Stimulated activated CD4-positive, alpha-beta T cell treated with anti-CD3 and anti-CD28 coated beads, Interleukin-1b, Interleukin-23, amount 100 ng/mL, for 24 hours (primary cell): Measurements from ENCODE around the gene LTA4H.

Source experiments
- DNase-seq, 4 experiments: peaks; one replicate each; pipeline ENCODE4 v3.0.0-alpha.2; 2020; ENCODE audit warnings: low read depth in 4 of 4, low spot score in 1 of 4

LTA4H gene

DNA sequence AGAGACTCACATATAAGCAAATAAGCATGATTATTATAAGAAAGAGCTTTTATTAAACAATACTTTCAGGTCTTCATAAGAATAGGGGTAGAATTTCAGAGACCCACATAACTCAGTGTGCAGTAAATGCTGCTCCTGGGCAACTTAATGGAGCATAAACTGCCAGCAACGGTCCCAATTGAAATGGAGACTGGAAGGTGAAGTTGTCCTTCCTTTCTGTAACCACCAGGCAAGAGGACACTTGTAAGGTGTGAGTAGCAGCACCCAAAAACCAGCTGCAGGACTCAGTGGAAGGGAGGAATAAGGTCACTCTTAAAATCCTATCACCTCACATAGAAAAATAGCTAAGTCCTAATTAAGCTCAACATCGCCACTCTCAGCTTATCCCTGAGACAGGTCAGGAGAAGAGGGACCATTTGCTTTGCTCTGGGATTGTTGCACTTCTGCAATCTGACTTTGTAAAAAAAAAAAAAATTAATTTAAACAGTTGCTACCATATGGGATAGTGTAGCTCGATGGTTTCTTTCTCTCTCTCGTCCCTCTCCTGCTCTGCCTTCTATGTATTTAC, 22.7 kb upstream of the LTA4H start:
- no peak for DNase-seq

- no peak for DNase-seq
Measured at GRCh38 chr12:96056646-96057455, 21.5 kb upstream of the LTA4H start.

- DNase-seq, result no peak
Measured at GRCh38 chr12:96054244-96054610, 18.8 kb upstream of the LTA4H start.

DNA sequence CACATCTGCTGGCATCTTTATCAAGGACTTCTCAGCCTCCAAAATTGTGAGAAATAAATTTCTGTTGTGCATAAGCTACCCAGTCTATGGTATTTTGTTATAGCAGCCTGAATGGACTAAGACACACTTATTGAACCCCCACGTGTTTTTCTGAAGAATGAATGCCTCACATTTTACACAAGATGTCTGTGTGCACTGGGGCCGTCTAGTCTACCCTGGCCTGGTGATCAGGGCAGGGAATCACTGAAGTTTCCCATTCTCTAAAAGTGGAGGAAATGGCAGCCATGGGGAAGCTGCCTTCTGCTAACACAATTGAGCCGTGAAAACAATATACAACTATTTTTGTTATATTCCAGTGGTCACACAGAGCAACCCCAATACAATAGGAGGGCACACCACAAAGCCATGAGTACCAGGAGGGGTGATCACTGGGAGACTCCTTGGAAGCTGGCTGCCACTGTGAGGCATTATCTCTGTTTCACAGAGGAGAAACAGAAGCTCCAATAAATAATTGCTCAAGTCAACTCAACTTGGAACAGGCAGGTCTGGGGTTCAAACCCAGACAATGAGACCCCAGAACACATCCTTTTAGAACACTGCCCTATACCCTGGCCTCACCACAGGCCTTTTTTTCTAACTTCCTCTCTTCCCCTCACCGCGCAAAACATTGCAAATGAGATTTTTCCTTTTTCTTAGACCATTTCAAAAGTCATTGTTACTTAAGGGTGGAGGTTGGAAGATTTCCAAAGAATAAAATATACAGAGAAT, 18.3 kb upstream of the LTA4H start:
- DNase-seq, result no peak

DNA sequence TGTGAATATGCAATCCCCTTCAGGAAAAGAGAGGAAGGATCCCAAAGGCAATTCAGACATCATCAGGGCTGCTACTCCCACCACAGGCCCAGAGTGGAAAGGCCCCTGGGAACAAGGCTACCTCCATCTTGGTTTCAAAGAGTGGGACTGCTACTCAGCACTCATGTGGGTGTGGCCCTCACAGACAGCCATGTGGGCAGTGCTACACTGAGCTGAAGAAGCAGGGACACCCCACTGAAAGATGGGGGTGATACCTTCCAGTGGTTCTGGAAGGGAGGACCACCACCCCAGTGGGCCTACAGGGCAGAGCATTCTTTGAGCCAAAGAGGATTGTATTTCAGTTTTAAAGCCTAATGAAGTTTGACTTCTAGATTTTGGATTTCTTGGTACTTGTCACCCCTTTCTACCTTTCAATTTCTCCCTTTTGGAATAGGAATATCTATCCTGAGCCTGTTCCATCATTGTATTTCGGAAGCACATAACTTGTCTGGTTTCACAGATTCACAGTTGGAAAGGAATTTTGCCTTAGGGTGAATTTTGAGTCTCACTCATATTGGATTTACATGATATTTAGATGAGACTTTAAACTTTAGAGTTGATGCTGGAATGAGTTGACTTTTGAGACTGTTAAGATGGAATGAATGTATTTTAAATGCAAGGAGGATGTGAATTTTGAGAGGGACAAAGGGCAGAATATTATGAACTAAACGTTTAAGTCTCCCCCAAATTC, 16.5 kb upstream of the LTA4H start:
- DNase-seq, result no peak

GRCh38 chr12:96050139-96050538, 14.8 kb upstream of the LTA4H start:
- DNase-seq, result no peak

DNA sequence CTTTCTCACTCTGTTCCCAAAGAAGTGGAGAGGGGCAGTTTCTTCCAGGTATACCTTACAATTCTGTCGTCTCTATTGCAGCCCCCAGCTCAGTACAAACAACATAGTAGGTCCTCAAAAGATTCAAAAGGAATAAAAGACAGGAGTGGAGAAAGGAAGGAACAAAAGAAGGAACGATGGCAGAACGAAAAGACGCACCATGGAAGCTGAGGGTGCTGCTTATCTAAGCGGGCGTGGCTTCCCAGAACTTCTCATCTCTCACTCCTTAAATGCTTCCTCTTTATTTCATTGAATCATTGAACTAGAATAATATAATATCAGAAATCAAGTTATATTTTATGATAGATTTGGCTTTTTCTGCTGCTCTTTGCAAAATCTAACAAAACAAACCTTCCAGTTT, 13.7 kb upstream of the LTA4H start:
- no peak for DNase-seq

DNA sequence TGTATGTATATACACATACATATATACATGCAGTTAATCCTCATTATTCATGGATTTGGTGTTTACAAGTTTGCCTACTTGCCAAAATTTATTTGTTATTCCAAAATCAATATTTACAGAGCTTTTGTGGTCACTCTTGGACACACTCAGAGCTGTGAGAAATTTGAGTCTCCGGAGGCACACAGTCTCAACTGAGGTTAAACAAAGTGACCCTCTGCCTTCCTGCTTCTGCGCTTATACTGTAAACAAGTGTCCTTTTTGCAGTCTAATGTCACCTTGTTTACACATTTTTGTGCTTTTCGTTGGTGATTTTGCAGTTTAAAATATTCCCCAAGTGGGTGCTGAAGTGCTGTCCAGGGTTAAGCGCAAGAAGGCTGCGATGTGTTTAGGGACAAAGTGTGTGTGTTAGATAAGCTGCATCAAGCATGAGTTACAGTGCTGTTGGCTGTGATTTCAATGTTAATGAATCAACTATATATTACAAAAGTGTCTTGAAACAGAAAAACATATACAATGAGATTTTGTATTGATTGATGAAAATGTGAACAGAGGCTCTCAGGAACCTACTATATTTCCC, 13.1 kb upstream of the LTA4H start:
- DNase-seq, result no peak

- DNase-seq, result no peak
Measured at GRCh38 chr12:96047229-96048211, 12.1 kb upstream of the LTA4H start.

DNA sequence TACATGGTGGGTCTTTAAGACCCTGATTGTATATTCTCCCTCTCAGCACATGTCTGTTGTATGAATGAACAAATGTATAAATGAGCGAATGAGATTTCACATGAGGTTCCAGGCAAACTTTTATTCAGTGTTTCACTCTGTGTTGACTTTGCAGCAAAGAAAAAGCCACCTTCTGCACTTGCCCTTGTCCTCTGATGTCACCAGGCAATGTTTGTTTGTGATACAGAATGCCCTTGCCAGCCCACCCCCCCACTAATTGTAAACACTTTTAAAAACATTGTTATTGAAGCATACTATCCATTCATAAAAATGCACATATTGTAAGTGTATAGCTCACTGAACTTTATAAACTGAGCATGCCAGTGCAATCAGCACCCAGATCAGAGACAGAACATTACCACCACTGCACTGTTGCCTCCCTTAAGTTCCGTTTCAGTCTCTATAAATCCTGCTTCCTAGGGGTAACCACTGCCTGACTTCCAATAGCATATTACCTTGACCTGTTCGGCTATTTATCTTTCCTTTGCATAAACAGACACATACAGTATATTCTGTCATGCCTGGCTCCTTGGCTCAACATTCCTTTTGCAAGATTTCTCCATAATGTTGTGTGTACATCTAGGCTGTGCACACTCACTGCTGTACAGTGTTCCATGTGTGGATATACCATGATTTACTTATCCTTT, 11.3 kb upstream of the LTA4H start:
- DNase-seq, result no peak

- no peak for DNase-seq
Measured at GRCh38 chr12:96045566-96045965, 10.2 kb upstream of the LTA4H start.

DNA sequence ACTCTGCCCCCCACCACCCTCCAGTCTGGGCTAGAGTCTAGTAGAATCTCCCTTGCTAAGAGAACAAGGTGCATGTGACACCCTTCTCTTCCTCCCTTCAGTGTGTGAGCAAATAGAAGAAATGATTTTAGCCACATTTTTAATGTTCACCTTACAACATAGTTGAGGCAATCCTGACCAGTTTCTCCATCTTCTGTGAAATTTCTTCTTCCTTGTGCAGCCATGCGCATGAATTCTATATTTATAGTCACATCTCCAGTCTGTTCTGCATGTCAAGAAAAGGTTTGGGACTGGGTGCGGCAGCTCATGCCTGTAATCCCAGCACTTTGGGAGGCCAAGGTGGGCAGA, 9.5 kb upstream of the LTA4H start:
- no peak for DNase-seq

DNA sequence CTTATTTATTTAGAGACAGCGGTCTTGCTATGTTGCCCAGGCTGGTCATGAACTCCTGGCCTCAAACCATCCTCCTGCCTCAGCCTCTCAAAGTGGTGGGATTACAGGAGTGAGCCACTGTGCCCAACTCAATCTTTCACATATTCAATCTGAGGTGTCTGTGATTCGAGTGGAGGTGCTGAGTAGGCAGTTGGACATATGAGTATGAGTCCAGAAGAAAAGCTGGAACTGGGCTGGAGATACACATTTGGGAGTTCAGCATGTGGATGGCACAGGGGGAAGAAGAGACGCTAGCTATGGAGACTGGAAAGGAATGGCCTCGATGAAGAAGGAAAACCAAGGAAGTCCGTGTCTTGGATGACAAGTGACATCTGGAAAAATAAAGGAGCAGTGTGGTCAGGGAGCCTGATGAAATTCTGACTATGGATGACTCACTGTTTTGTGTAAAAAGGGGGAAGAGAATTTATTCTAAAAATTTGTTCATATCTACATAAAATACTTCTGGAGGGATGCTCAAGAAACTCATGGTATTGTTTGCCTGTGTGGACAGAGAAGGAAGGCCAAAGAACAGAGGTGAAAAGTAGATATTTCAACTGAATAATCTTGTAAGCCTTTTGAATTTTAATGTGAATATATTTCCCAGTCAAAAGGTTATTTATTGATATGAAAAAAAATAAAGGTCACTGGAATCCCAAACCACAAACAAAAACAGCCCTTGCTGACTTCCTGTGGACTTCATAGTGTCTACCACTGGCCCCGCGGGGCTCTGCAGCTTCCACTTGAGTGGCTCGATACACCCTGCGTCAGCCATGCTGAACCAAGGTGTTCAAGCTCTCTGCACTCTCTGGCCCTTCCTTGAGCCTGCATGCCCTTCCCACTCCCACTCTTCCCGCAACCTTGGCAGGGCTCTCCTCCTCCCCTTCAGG, 8.9 kb upstream of the LTA4H start:
- DNase-seq, result no peak

DNA sequence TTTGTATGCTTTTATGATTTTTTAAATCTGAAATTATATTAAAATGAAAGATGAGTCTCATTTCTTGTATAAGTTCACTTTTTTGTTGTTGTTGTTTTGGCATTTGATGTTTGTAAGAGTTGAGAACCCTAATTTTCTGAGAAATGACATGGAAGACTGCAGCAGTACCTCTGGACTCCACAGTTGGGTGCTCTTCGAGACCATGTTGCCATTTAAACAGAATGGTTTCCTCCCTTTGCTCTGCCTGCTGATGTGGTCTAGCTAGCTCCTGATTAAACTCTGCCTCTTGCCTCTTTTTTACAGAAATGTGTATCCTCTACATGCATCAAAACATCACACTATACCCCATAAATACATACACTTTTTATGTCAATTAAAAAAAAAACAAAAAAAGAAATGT, 5.8 kb upstream of the LTA4H start:
- DNase-seq, result no peak

GRCh38 chr12:96040305-96041133, 5.1 kb upstream of the LTA4H start:
- no peak for DNase-seq

- no peak for DNase-seq
Measured at GRCh38 chr12:96039516-96039915, 4.1 kb upstream of the LTA4H start.

DNA sequence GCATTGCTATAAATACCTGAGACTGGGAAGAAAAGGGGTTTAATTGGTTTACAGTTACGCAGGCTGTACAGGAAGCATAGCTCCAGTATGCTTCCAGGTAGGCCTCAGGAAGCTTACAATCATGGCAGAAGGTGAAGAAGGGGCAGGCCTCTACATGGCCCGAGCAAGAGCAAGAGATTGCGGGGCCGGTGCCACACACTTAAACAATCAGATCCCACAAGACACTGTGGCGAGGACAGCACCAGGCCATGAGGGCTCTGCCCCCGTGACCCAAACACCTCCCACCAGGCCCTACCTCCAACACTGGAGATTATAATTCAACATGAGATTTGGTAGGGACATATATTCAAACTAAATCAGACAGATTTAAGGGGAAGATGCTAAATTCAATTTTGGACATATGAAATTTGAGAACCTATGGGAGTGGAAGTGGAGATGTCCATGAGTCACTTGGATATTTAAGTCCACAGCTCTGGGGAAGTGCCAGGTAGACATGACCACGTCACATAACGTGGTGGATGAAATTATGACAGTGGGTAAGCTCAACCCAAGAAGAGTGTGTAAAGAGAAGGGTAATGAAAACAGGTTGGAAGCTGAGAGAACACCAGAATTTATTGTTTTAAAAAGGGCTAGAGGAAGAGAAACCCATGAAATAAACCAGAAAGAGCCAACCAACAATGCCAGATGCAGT, 1.5 kb upstream of the LTA4H start:
- no peak for DNase-seq
